ENCODE results near the gene SETD3. TPM values are rescaled to one million over a fixed set of nuclear protein-coding genes. Genes with fewer than 3 reads are reported as not detected.

Gene SETD3
- total and polyA plus RNA-seq, 10 of the 15 experiments (the other 5 are each of a cell fraction or from before 2014, with no cell fraction given), result 11.3 to 44.2 (median 36.5) TPM

- TF ChIP-seq PRDM15 (CRISPR knock-in tag; IDR thresholded peaks at IDR 0.05), result no peak
These were observed 102.7 kb downstream of the SETD3 start (continued) for GRCh38 chr14:99377951-99378350.

GRCh38 chr14:99374964-99375363 lies 105.7 kb downstream of the SETD3 start:
- SMC1A ChIA-PET (ENCODE audit: uncharacterized antibody, unreplicated experiment), result interaction anchor here (1.4 kb wide), 1 partner anchor 19 kb away, joined by 3 read pairs; no protein-coding TSS in a partner anchor
- FAIRE-seq (no peak), DNase-seq (ENCODE audit: low read depth, low spot score) (no peak), ATAC-seq (no peak)
- Histone ChIP-seq H3K4me2 (ENCODE audit: control insufficient read depth, insufficient read depth) (no peak overlapping the region), H3K9me3 (replicated peaks; ENCODE audit: control insufficient read depth, insufficient read depth, low read length) (no peaks in the 10 kb centered on the region), H3K27ac (ENCODE audit: control insufficient read depth, insufficient read depth) (no peak overlapping the region), H3K79me2 (ENCODE audit: control insufficient read depth, insufficient read depth, low read length) (no peaks in the 10 kb centered on the region), H3K4me1 (ENCODE audit: control insufficient read depth, insufficient read depth, low read length) (no peaks in the 10 kb centered on the region), H3K36me3 (ENCODE audit: control insufficient read depth in 2 of 2, insufficient read depth in 2 of 2, low read length in 1 of 2) (no peaks in the 10 kb centered on the region), H2AFZ (ENCODE audit: control insufficient read depth, low read depth, low read length) (no peak overlapping the region), H3K4me3 (no peak overlapping the region), H4K20me1 (ENCODE audit: control insufficient read depth, insufficient read depth) (no peaks in the 10 kb centered on the region), H3K27me3 (replicated peaks in 1 of 2; ENCODE audit: control insufficient read depth in 2 of 2, insufficient read depth in 2 of 2, low read length in 1 of 2) (no peaks in the 10 kb centered on the region; a peak in 1 of 4 replicates), H3K9ac (ENCODE audit: control insufficient read depth, insufficient read depth, low read length) (no peak overlapping the region)
- intact Hi-C loops (cut with micrococcal nuclease; ENCODE audit: unreplicated experiment), result no loop called here
- in situ Hi-C loops (cut with MboI), result no loop called here
- BruUV-seq (replicated peaks), result no TSS peak
- POLR2A ChIA-PET, result no interaction called here
- TF ChIP-seq ZNF207 (IDR thresholded peaks at IDR 0.05; ENCODE audit: borderline replicate concordance), result no peak
- TF ChIP-seq SMC3 (IDR thresholded peaks at IDR 0.05; ENCODE audit: borderline replicate concordance, low read length), result no peak
- TF ChIP-seq POU2F2 (IDR thresholded peaks at IDR 0.05; ENCODE audit: borderline replicate concordance, low read depth, low read length), result no peak
- TF ChIP-seq TCF3 (IDR thresholded peaks at IDR 0.05; ENCODE audit: borderline replicate concordance, insufficient read depth, low read depth, low read length), result no peak
- no peak for TF ChIP-seq LARP7 (IDR thresholded peaks at IDR 0.05)
- TF ChIP-seq SKIL (IDR thresholded peaks at IDR 0.05; ENCODE audit: low read depth, poor library complexity, severe bottlenecking), result no peak
- no peak for TF ChIP-seq KLF5 (IDR thresholded peaks at IDR 0.05; ENCODE audit: partially characterized antibody)
- RAD21 ChIA-PET (ENCODE audit: unreplicated experiment), result no interaction called here
- CTCF ChIA-PET, result no interaction called here
- WGBS (ENCODE audit: insufficient coverage, insufficient replicate concordance, low lambda C conversion rate, missing lambda C conversion rate), result 42% methylated on average over 11 of the region's 11 CpGs

Data from GM12878 (cell line).